Activated CD4-positive, alpha-beta T cell treated with anti-CD3 and anti-CD28 coated beads for 24 hours (primary cell): ENCODE measurements around the gene NAXE.
"Not testable (repeated sequence)": the region's sequence is repeated elsewhere in the genome, so short reads cannot be mapped to it uniquely, and the experiment has no call there.

Experiments used
- DNase-seq, 2 donors: peaks; one replicate each; pipeline ENCODE4 v3.0.0-alpha.2; 2020; ENCODE audit warnings: low read depth in 2 of 2

Gene NAXE

GRCh38 chr1:156593661-156593989 is 2.0 kb downstream of the NAXE start:
- DNase-seq: no peak

- DNase-seq: no peak
Observed at GRCh38 chr1:156594190-156594589, 2.6 kb downstream of the NAXE start.

GRCh38 chr1:156595016-156595415 is 3.4 kb downstream of the NAXE start:
- DNase-seq: no peak

- DNase-seq: no peak
Observed at GRCh38 chr1:156596426-156596825, 4.8 kb downstream of the NAXE start.

DNA sequence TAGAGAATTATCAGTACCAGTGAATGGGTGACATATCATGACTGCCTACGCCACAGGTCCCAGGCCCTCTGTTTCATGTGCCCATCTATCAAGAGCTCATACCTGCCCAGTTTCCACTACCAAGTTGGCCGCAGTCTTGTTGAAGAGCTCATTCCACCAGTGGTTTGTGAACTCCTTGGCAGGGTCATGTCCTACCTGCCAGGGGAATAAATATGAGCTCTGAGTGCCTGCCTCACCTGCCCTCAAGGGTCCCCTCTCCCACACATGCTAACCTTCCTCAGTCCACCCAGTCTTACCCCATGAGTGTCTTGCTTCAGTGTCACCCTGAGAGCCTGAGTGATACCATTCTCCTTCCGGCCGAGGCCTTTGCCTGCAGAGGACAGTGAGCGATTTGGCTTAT is 6.5 kb downstream of the NAXE start:
- no peak for DNase-seq

DNA sequence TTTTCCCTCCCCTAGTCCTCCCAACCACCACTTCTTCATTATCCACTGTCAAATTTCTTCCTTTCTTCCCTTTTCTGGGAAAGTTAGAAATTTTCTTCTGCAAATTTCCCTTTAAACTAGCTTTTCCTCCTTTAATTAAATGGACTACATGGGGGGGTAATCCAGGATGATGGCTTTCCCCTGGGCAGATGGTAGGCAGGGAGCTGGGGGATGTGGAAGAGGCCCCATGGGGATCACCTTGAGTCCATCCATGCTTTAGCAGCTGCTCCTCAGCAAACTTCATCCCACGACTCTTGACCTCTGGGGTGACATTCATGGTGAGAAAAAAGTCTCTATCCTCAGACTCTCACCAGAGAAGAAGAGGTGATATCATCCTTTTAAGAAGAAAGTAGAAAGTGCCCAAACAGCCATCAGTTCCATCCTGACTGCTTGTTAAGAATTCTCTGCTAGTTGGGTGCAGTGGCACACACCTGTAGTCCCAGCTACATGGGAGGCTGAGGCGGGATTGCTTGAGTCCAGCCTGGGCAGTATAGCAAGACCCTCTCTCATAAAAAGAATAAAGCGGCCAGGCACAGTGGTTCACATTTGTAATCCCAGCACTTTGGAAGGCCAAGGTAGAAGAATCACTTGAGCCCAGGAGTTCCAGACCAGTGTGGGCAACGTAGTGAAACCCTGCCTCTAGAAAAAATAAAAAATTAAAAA is 7.3 kb downstream of the NAXE start:
- DNase-seq: no peak

DNA sequence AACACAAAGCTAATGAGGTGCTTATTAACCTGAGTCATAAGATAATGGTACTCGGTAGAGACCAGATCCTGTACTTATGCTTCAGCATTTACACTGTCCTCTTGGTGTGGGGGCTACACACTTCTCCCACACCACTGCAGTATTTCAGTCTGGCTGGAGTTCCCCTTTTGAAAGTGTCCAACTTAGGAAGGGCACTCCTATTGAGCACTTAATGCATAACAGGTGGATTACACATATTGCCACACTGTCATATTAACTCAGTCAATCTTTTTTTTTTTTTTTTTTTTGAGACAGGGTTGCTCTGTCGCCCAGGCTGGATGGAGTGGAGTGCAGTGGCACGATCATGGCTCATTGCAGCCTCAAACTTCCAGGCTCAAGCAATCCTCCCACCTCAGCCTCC is 8.2 kb downstream of the NAXE start:
- DNase-seq: no peak

- no peak for DNase-seq
Observed at GRCh38 chr1:156600733-156601121, 9.2 kb downstream of the NAXE start.

GRCh38 chr1:156601122-156601830 is 9.7 kb downstream of the NAXE start, which contains the start of gene GPATCH4:
GPATCH4 (minus strand) TSS chr1:156601479.
- peak; percentile 66 to 68 for DNase-seq

GRCh38 chr1:156601892-156602291 is 10.3 kb downstream of the NAXE start:
- DNase-seq: no peak

DNA sequence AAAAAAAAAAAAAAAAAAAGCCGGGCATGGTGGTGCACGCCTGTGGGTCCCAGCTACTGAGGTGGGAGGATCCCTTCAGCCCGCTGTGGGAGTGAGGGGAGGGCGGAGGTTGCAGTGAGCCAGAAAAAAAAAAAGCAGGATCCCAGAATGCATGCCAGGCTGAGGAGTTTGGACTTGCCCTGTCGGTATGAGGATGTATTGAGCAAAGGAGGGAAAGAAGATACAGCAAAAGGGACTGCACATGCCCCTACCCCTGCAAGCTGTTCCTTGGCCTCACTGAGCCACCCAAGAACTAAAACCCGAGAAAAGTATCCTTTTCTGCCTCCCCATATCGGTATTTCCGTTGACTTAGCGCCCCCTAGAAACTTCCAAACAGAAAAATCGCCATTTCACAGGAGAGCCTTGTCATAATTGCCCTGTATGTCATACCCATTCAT is 11.0 kb downstream of the NAXE start:
- no peak for DNase-seq

DNA sequence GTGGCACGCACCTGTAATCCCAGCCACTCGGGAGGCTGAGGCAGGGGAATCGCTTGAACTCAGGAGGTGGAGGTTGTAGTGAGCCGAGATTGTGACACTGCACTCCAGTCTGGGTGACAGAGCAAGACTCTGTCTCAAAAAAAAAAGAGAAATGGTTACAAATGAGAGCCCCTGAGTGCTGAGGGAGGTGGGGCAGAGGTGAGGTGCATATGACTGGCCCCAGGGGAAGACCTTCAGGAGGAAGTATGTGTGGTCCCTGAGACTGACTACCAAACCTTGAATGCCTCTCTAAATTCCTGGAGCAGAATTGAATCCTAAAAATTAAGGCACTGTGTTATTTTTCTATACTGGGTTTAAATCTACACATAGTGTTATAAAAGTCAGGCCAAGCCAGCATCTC is 15.8 kb downstream of the NAXE start:
- DNase-seq: not testable (repeated sequence)

DNA sequence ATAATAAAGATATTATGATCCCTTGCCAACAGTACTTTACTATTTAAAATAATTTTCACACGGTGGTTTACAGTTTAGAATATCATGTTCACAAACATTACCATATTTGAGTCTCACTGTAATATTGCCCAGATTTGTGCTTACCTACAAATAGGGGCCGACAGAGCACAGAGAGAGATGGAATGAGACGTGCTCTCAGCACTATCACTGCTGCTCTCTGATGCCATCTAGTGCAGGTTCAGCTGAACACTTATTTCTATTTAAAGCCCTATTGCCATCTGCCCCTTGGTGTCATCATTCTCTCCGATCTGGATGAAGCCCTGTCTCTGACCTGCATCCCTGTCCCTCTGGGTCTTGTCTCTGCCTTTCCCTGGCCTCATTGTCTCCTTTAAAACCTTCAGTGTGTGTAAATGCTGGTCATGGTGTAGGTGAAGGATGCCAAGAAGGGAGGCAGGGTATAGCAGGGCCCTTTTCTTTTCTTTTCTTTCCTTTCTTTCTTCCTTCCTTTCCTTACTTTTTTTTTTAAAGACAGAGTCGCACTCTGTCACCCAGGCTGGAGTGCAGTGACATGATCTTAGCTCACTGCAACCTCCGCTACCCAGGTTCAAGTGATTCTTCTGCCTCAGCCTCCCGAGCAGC is 16.6 kb downstream of the NAXE start:
- DNase-seq: peak; percentile 31 to 48

DNA sequence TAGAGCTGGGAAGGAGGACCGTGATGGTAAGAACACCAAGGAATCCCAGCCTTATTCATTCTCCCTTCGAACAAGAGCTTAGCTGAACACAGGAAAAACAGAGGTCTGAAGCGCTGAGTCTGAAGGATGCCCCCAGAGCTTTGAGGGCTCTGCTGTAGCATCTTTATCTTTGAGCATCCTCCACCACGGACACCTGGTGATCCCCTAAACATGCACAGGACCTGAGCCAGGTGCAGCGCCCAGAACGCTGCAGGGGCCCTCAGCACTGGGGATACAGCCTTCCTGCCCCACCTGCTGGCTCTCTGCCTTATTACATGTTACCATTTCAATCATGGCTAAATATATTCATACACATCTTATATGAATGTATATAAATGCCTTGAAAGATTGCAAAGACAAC is 17.4 kb downstream of the NAXE start:
- DNase-seq: peak; percentile 30 to 43

DNA sequence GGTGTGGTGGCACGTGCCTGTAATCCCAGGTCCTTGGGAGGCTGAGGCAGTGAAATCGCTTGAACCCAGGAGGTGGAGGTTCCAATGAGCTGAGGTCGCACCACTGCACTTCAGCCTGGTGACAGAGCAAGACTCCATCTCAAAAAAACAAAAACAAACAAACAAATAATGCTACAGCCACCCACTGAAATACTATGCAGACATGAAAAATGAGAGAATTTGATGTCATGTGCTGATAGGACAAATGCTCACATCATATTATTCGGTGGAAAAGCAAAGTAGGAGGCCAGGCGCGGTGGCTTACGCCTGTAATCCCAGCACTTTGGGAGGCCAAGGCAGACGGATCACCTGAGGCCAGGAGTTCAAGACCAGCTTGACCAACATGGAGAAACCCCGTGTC is 18.5 kb downstream of the NAXE start:
- DNase-seq: not testable (repeated sequence)

- no peak for DNase-seq
Observed at GRCh38 chr1:156612666-156613065, 21.1 kb downstream of the NAXE start.

DNA sequence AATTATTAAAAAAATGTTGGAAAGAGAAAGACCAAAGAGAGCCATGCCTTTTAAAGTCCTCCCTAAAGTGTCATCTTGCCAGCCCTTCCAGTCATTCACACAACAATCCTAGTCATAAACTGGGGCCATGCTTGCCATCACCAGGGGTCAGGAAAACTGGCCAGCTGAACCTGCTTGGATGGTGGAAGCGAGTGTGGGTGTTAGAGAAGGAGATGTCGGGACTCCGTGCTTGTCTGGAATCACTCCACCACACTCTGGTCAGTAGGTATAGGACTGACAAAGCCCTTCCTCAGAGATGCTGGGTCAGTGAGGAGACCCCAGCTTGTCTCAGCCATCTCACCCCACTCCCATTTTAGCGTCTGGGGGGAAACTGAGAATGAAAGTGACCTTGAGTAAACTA is 24.4 kb downstream of the NAXE start:
- no peak for DNase-seq

DNA sequence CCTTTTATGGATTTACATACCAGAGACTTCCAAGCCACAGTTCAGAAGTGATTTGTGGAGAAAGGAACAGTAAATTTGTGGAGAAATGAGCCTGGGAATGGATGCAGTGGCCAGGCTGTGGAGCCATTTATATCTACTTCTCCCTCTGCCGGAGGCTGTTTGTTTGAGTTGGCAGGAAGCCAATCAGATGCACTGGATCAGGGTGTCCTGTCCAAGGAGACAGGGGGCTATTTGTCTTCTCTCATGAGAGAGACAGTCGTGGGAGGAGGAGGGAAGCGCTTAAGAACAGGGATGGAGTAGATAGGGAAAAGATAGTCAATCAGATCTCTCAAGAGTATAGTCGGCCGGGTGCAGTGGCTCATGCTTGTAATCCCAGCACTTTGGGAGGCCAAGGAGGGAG is 24.9 kb downstream of the NAXE start:
- DNase-seq: no peak

DNA sequence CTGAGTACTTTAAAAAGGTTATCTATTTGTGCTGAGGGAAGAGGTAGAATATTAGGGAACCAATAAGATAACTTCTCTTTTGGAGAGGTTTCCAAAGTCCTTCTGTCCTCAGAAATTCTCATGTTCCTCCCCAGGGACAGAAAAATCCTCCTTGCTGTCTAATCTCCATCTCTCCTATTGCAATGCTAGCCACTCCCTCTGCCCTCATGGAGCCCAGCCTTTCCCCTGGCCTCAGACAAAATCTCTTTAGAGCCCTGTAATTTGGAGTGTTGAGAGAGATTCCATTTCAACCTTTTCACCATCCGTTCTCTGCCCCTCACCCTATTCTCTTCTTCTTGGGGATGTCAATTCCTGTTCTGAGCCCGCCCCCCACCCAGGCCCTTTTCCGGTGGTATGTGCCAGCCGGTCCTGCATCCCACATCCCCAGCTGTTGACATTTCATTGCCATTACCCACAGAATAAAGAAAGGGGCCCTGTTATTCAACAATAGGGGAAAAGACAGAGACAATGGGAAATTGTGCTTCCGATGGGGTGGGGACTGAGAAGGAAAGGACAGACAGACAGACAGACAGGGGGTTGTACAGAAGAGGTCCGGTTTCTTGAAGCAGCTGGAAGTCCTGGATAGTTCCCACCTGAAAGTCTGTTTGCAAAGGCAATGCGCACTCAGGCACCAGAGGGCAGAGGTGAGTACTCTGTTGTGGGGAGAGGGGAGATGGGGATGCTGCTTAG is 27.4 kb downstream of the NAXE start, which contains the start of gene HAPLN2:
Gene HAPLN2, plus strand, starts transcription at position 563 of the 729 bp plus-strand sequence. CDS start 4,076 bp downstream, outside the sequence.
- no peak for DNase-seq

- DNase-seq: no peak
Observed at GRCh38 chr1:156619582-156619955, 28.0 kb downstream of the NAXE start.

- DNase-seq: no peak
Observed at GRCh38 chr1:156622581-156623297, 31.2 kb downstream of the NAXE start.
